NCI-H748 (cell line): ENCODE measurements around the gene MYO1C.
A peak's percentile ranks its signal among the peaks of the same experiment; 100 is the strongest.

ENCODE experiments used
- DNase-seq: peaks from one replicate; lab custom pipeline; 2025; ENCODE audit not compliant: unreplicated experiment; lab: John Stamatoyannopoulos, UW

The MYO1C gene

GRCh38 chr17:1485423-1486376, 6.8 kb downstream of the MYO1C start:
- peak; percentile 62 for DNase-seq

GRCh38 chr17:1484676-1485422, 7.6 kb downstream of the MYO1C start:
- DNase-seq, result peak; percentile 81

GRCh38 chr17:1484060-1484535, 8.4 kb downstream of the MYO1C start:
- no peak for DNase-seq

DNA sequence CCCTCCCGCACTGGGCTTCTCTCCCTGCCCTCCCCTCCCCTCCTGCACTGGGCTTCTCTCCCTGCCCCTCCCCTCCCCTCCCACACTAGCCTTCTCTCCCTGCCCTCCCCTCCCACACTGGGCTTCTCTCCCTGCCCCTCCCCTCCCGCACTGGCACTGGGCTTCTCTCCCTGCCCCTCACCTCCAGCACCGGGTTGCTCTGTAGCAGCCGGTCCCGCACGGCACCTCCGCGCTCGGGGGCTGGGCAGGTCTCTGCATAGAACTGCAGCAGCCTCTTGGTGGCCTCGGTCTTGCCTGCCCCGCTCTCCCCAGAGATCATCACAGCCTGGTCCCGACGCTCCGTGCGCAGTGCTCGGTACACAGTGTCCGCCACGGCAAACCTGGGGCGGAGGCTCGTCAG, 9.8 kb downstream of the MYO1C start:
- no peak for DNase-seq

DNA sequence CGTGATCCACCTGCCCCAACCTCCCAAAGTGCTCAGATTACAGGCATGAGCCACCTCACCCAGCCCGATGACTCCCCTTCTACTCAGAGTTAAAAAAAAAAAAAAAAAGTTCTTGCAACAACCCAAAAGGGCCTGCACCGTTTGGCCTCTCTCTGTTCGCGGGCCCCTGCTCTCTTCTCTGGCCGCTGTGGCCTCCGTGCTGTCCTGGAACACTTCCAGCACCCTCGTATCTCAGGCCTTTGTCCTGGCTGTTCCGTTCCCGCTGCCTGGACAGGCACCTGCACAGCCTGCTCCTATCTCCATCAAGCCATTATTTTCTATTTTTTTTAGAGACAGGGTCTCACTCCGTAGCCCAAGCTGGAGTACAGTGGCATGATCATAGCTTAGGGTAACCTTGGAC, 10.8 kb downstream of the MYO1C start:
- DNase-seq, result no peak

DNA sequence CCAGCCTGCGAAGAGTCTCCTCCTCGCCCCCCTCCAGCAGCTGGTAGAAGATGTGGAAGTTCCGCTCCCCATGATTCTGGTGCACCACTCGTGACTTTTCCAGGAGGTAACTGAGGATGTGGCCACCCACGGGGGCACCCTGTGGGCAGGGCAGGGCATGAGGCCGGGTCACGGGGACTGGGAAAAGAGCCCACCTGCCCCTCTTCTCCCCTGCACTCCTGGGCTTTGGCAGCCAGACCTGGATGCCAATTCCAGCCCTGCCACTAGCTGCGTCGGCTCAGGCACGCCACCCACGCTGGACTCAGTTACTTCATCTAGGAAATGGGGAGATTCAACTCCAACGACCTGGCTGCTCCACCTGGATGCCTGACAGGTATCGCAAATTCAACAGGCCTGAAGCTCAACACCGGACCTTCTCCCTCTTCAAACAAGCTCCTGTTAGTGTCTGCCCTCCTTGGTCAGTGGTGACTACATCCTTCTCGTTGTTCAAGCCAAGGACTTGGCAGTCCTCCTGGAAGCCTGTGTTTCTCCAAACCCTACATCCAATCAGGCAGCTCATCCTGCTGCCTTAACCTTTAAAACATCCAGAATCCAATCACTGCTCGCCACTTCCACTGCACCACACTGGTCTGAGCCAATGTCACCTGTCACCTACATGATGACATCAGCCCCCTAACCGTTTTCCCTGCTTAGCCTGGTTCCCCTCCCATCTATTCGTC, 11.6 kb downstream of the MYO1C start:
- no peak for DNase-seq

DNA sequence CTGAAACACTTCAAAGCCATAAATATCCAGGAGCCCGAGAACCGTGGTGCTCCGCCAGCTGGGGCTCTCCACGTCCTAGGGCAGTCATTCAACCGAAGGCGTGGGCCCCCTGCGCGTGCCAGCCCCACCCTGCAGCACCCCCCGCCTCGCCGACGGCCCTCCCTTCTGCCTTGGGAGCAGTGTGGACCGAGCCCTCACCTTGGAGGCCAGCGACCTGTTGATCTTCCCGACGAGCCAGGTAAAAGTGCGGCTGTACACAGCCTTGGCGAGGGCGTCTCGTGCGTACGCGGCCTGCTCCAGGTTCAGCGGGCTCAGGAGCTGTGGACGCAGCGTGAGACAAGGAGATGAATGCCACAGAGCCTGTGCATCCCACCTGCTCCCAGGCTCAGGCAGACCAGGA, 14.1 kb downstream of the MYO1C start:
- DNase-seq, result no peak

DNA sequence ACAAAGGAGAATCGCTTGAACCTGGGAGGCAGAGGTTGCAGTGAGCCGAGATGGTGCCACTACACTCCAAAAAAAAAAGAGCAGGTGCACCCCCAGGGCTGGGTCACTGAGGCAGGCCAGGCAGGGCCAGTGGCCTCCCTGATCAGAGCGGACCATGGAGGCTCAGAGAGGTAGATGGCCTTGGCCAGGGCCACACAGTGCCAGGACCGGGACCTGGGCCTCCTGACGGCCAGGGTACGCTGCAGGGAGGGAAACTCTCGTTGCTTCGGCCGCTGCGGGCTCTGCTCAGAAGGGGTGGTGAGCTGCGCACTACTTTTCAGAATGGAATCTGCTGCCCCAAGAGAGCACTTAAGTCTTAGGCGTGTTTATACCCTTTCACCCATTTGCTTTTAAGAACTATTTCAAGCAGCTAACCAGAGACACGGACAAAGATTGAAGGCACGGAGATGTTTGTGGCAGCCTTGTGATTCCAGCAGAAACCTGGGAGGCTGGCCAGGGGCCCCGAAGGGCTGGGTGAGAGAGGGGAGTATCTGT, 17.1 kb downstream of the MYO1C start:
- no peak for DNase-seq

DNA sequence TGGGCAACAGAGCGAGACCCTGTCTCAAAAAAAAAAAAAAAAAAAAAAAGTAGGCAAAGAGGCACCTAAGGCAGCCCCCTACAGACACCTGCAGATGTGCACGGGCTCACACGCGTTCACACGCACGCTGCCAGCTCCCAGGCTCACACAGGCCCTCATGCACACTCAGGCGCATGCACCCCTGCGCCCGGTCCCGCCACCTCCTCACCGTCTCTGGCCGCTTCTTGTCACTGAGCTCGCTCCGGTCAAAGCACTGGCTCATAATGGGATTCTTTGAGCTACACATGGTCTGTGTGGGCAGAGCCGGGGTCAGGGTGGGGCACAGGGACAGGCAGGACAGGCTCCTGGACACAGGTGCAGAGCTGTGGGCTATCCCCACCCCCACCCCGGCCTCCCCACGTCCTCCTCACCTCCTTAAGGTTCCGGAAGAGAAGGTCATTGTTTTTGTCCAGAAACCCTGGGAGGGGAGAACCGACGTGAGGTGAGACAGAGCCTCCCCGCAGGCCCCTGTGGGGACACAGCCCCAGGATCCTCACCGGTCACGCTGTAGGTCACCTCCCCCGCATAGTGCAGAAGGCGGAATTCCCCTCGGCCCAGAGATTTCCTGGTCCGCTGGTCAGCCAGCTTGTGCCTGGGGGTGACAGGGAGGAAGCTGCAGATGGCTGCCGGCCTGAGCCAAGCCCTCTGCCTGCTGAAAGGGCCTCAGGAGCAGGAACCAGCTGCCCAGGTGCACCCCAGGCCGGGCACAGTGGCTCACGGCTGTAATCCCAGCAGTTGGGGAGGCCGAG, 17.9 kb downstream of the MYO1C start:
- DNase-seq, result no peak

DNA sequence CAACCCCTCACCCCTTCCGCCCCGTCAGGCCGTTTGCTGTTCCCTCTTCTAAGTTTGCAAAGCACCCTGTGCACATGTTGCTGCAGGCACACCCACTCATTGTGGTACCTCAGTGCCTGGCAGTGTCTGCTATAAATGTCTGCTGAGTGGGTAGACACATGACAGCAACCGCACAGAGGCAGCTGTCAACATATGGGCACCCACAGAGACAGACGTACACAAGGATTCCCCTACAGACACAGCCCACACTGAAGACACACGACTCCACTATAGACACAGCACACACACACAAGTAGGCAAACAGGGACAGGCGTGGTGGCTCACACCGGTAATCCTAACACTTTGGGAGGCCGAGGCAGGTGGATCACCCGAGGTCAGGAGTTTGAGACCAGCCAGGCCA, 18.6 kb downstream of the MYO1C start:
- DNase-seq, result no peak

- DNase-seq, result no peak
Observed at GRCh38 chr17:1473170-1473569, 19.3 kb downstream of the MYO1C start.

DNA sequence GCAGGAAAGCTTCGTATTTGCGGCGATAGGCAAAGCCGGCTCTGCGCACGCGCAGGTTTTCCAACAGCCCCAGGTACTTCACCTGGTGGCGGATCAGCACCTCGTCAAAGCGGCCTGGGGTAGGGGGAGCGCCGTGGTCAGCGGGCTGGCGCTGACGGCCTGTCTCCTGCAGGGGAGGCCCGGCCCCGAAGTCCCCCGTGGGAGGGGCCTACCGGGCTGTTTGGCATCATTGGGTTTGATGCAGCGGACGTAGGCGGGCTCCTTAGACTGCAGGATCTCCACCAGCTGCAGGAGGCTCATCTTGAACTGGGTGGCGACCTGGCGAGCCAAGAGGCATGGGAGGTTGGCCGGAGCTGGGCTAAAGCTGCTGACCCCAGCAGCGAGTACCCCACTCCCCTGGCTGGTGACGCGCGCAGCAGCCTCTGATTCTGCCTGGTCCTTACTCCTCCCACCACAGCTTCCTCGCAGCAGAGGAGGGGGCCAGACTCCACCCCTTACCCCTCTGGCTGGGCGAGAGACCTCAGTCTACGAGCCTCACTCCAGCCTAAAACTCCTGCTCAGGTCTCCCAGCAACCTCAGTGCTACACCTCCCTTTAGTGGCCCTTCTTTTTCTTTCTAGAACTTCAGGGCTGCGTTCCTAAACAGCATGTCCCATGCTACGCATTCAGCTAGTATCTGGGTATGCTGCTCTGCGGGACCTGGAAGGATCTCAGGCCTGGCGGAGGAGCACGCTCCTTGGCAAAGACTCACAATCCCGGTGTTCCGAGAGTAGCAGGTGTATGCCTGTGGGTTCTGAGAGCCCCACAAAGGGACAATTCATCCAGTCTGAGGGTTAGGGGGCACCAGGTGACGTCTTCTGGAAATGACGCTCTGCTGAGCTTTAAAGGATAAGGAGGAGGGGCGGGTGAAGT, 20.3 kb downstream of the MYO1C start:
- no peak for DNase-seq

GRCh38 chr17:1471490-1471889, 21.0 kb downstream of the MYO1C start:
- no peak for DNase-seq

DNA sequence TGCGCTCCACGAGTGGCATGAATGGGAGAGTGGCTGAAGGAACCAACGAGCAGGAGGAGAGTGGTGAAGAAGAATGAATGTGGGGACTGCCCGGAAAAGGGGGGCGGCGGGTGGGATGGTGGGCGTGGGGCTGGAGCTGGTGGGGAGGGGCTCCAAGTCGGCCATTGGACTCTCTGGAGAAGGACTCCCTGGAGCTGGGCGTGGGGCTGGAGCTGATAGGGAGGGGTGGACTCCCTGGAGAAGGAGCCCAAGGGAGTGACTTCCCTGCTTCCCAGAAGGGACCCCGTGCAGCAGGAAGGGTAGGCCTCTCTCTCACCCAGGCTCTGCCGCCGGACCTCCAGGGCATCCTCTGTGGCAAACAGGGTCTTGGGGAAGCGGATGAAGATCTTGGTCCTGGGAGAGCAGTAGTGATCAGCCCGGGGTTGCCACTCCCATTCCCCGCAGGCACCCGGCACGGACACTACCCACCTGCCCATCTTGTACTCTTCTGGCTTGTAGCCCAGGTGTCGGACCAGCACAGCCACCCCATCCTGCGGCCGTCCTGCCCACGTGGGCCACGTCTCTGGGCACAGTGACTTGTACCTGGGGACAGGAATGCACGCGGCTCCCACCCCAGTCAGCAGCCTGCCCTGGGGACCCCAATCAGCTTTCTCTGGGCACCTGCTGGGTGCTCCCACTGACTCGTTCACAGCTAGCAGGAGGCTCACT, 21.6 kb downstream of the MYO1C start:
- no peak for DNase-seq

- DNase-seq, result no peak
Observed at GRCh38 chr17:1470071-1470754, 22.3 kb downstream of the MYO1C start.

DNA sequence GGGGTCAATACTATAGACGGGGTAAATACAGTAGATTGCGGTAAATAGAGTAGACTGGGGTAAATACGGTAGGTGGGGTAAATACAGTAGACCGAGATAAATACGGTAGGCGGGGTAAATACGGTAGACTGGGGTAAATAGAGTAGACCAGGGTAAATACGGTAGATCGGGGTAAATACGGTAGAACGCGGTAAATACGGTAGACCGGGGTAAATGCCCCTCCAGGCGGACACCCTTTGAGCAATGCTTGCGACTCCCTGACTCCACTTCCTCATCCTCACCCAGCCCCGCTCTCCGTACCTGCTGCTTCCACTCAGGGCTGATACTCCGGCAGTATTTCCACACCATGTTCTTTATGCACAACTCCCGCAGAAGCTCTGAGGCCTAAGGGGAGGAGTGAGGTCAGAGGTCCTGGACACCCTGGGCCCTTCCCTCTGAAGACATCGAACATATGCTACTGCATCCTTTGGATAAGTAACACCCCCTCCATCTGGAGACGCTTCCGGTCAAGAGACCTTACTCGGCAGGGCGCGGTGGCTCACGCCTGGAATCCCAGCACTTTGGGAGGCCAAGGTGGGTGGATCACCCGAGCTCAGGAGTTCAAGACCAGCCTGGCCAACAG, 23.1 kb downstream of the MYO1C start:
- no peak for DNase-seq

DNA sequence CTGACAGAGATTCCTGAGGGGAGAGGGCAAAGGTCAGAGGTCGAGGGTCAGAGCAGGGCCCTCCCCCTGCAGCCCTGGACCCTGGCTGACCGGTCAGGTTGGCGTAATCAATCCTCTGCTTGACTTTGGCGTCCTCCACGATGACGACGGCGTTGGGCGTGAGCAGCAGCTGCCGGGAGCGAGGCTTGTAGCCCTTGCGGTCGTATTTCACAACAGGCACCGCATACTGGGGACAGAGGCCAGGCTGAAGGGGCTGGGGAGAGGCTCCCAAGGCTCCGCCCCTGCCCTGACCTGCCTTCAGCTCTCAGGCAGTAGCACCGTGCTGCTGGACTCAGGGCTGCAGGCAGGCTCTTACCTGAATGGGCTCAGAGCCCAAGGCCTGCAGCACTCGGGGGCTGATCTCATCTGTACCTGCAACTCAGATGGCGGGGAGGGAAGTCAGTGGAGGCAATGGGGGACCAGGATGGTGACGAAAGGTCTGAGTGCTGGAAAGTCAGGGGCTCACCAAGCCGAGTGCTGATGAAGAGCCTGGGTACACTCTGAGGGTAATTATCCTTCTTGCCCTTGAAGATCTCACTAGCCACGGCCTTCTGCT, 24.5 kb downstream of the MYO1C start:
- no peak for DNase-seq
